PC-9 (cell line): Measurements from ENCODE around the gene MMP25. TPM values are rescaled to one million over a fixed set of nuclear protein-coding genes. Genes with fewer than 3 reads are reported as not detected.

Experiments
- BruUV-seq: library from RNA; stranded (reverse); fragments of 400-500 nt; replicated peaks from 2 replicates; lab custom pipeline; 2021; lab: Mats Ljungman, UMichigan
- CTCF ChIA-PET: fragments of 300-600 bp; sonication (Branson Sonifier 250); formaldehyde crosslinking; loops from one replicate; lab custom pipeline; 2022; ENCODE audit warnings: antibody characterized with exemption; lab: Charles Lee
- POLR2A ChIA-PET: fragments of 300-600 bp; sonication (Branson Sonifier 250); formaldehyde crosslinking; loops from one replicate; lab custom pipeline; 2022; ENCODE audit warnings: antibody characterized with exemption; ENCODE audit not compliant: unreplicated experiment; lab: Charles Lee
- DNase-seq, 2 experiments: peaks; one replicate each; pipeline versions ENCODE4 v3.0.0 to v3.0.0-alpha.2; 2015 to 2022; ENCODE audit warnings: mixed read lengths in 1 of 2
- H2AFZ ChIP-seq: fragments of 200-600 bp; sonication (generic); 2 replicates; pipeline ENCODE4 v1.8.1; 2017; ENCODE audit warnings: antibody characterized with exemption
- H3F3A ChIP-seq: fragments of 200-600 bp; sonication (generic); 2 replicates; pipeline ENCODE4 v1.8.1; 2017; ENCODE audit warnings: antibody characterized with exemption, mild to moderate bottlenecking, low read depth; ENCODE audit not compliant: insufficient read depth
- H3K27ac ChIP-seq: fragments of 200-600 bp; sonication (generic); 2 replicates; pipeline ENCODE4 v1.6.1; 2016; ENCODE audit warnings: mixed run types
- H3K27me3 ChIP-seq: fragments of 200-600 bp; sonication (generic); 2 replicates; pipeline ENCODE4 v1.6.1; 2016; ENCODE audit warnings: low read depth, mixed run types; ENCODE audit not compliant: insufficient read depth
- H3K36me3 ChIP-seq: fragments of 200-600 bp; sonication (generic); 2 replicates; pipeline ENCODE4 v1.6.1; 2016; ENCODE audit warnings: low read depth, mixed run types
- H3K4me1 ChIP-seq: fragments of 200-600 bp; sonication (generic); replicated peaks from 2 replicates; pipeline ENCODE4 v1.6.1; 2016; ENCODE audit warnings: mixed run types; ENCODE audit not compliant: insufficient read depth
- H3K4me2 ChIP-seq: fragments of 200-600 bp; sonication (generic); 2 replicates; pipeline ENCODE4 v1.6.1; 2017; ENCODE audit warnings: mixed run types
- H3K4me3 ChIP-seq: fragments of 200-600 bp; sonication (generic); 2 replicates; pipeline ENCODE4 v1.6.1; 2016; ENCODE audit warnings: mixed run types
- H3K79me2 ChIP-seq: fragments of 200-600 bp; sonication (generic); 2 replicates; pipeline ENCODE4 v1.6.1; 2017; ENCODE audit warnings: low read depth, mixed run types
- H3K9me2 ChIP-seq: fragments of 200-600 bp; sonication (generic); 2 replicates; pipeline ENCODE4 v1.8.1; 2017; ENCODE audit warnings: mild to moderate bottlenecking; ENCODE audit not compliant: insufficient read depth
- H3K9me3 ChIP-seq: fragments of 200-600 bp; sonication (generic); 2 replicates; pipeline ENCODE4 v1.8.1; 2016; ENCODE audit warnings: low read depth; ENCODE audit not compliant: insufficient read depth
- H4K20me1 ChIP-seq: fragments of 200-600 bp; sonication (generic); 2 replicates; pipeline ENCODE4 v1.8.1; 2017; ENCODE audit not compliant: insufficient read depth
- CTCF ChIP-seq: fragments of 200-600 bp; sonication (generic); conservative IDR thresholded peaks from 2 replicates; pipeline ENCODE4 v1.6.1; 2017; ENCODE audit warnings: mixed run types, antibody characterized with exemption, mild to moderate bottlenecking, moderate library complexity
- EZH2 ChIP-seq: fragments of 200-600 bp; sonication (generic); IDR thresholded peaks from 2 replicates; pipeline ENCODE4 v1.8.0; 2017; ENCODE audit warnings: antibody characterized with exemption, low read depth
- intact Hi-C: fragments of 100-400 bp; cut with micrococcal nuclease; formaldehyde crosslinking; loops from one replicate; pipeline ENCODE4 v1.10.0; 2022; ENCODE audit not compliant: unreplicated experiment
- total RNA-seq: library from RNA; stranded (reverse); gene quantifications from 2 replicates; pipeline ENCODE4 v1.2.3, GENCODE V29; 2021

MMP25 gene
- total RNA-seq, 1 experiment from 2014 or later: 0.83 TPM

GRCh38 chr16:3035289-3035971, 10.9 kb upstream of the MMP25 start:
- ChIA-PET CTCF (no interaction called here), POLR2A (interaction anchor here (0.5 kb wide), 1 partner anchor 12 kb away, joined by 8 read pairs; the partner anchor contains the start of genes HCFC1R1 and THOC6)
- 0 out of 2 replicates have a peak, but pooled peaks cover 3% of the 10 kb centered on the region for H3K36me3 ChIP-seq
- peaks cover 17% of the 10 kb centered on the region for H3K79me2 ChIP-seq
- no peak overlapping the region for H3K27ac ChIP-seq
- H4K20me1 ChIP-seq: peaks cover 11% of the 10 kb centered on the region; the same call in 1 of the 2 replicates
- no TSS peak for BruUV-seq
- H3K9me3 ChIP-seq: no peaks in the 10 kb centered on the region
- no peak overlapping the region; the same call in 1 of the 2 replicates for H2AFZ ChIP-seq
- no peak for TF ChIP-seq CTCF
- TF ChIP-seq EZH2: no peak
- H3K4me2 ChIP-seq: peak overlapping the region; percentile 87
- H3K4me1 ChIP-seq: peaks cover 56% of the 10 kb centered on the region
- peaks cover 52% of the 10 kb centered on the region for H3F3A ChIP-seq
- H3K4me3 ChIP-seq: peak overlapping the region; percentile 92
- H3K27me3 ChIP-seq: no peaks in the 10 kb centered on the region
- intact Hi-C loops: no loop called here
- no peak for DNase-seq
- H3K9me2 ChIP-seq: no peaks in the 10 kb centered on the region

GRCh38 chr16:3035972-3036725, 10.2 kb upstream of the MMP25 start:
- intact Hi-C loops: loop anchor here (1.0 kb wide), 1 partner anchor 22 kb away; no protein-coding TSS in a partner anchor
- peak overlapping the region; percentile 92 for H3K4me3 ChIP-seq
- H3K27me3 ChIP-seq: no peaks in the 10 kb centered on the region
- peaks cover 17% of the 10 kb centered on the region for H3K79me2 ChIP-seq
- no TSS peak for BruUV-seq
- no peak overlapping the region; the same call in 1 of the 2 replicates for H3K27ac ChIP-seq
- POLR2A ChIA-PET: interaction anchor here (0.5 kb wide), 1 partner anchor 13 kb away, joined by 8 read pairs; the partner anchor contains the start of genes HCFC1R1 and THOC6
- peaks cover 11% of the 10 kb centered on the region; the same call in 1 of the 2 replicates for H4K20me1 ChIP-seq
- peaks cover 46% of the 10 kb centered on the region for H3F3A ChIP-seq
- peaks cover 51% of the 10 kb centered on the region for H3K4me1 ChIP-seq
- peak in 1 of 2 experiments; percentile 63 for DNase-seq
- H3K4me2 ChIP-seq: peak overlapping the region; percentile 87
- H3K9me3 ChIP-seq: no peaks in the 10 kb centered on the region
- TF ChIP-seq EZH2 (no peak), CTCF (no peak)
- H3K9me2 ChIP-seq: no peaks in the 10 kb centered on the region
- 0 out of 2 replicates have a peak, but pooled peaks cover 3% of the 10 kb centered on the region for H3K36me3 ChIP-seq
- H2AFZ ChIP-seq: peak overlapping the region; percentile 82
- CTCF ChIA-PET: no interaction called here

GRCh38 chr16:3036726-3037315, 9.5 kb upstream of the MMP25 start, which contains the start of gene BICDL2:
Gene BICDL2, minus strand, starts transcription at chr16:3036944. Its CDS starts 1,448 bp downstream, at chr16:3035496.
- H3K4me2 ChIP-seq: peak within 1 kb of the TSS; percentile 87
- no peak for TF ChIP-seq CTCF
- TF ChIP-seq EZH2: no peak
- BruUV-seq: no TSS peak
- peaks cover 17% of the 10 kb centered on the region for H3K79me2 ChIP-seq
- peaks cover 11% of the 10 kb centered on the region; the same call in 1 of the 2 replicates for H4K20me1 ChIP-seq
- peak within 1 kb of the TSS; percentile 82 for H2AFZ ChIP-seq
- H3K4me1 ChIP-seq: peaks cover 45% of the 10 kb centered on the region
- peak in 1 of 2 experiments; percentile 73 for DNase-seq
- intact Hi-C loops: loop anchor here (1.0 kb wide), 1 partner anchor 21 kb away; no protein-coding TSS in a partner anchor
- no peak within 1 kb of the TSS; the same call in 1 of the 2 replicates for H3K27ac ChIP-seq
- ChIA-PET POLR2A (no interaction called here), CTCF (no interaction called here)
- H3F3A ChIP-seq: peaks cover 39% of the 10 kb centered on the region
- H3K36me3 ChIP-seq: 0 out of 2 replicates have a peak, but pooled peaks cover 3% of the 10 kb centered on the region
- peak within 1 kb of the TSS; percentile 92 for H3K4me3 ChIP-seq
- H3K9me3 ChIP-seq: no peaks in the 10 kb centered on the region
- no peaks in the 10 kb centered on the region for H3K27me3 ChIP-seq
- no peaks in the 10 kb centered on the region for H3K9me2 ChIP-seq
